WTC11 (cell line): ENCODE data around the gene TNRC6C.

Experiments
- ATF3 ChIP-seq: sonication (generic); formaldehyde crosslinking; conservative IDR thresholded peaks from 2 replicates; pipeline ENCODE4 v1.8.1; 2022; ENCODE audit warnings: mild to moderate bottlenecking, missing genetic modification reagents
- CREM ChIP-seq: sonication (generic); formaldehyde crosslinking; IDR thresholded peaks from 2 replicates; pipeline ENCODE4 v1.8.1; 2022; ENCODE audit warnings: mild to moderate bottlenecking, missing genetic modification reagents, moderate library complexity
- CTCF ChIP-seq: fragments of 200-600 bp; IDR thresholded peaks from 2 replicates; pipeline ENCODE4 v1.8.0; 2022; ENCODE audit warnings: antibody characterized with exemption
- MAX ChIP-seq: sonication (generic); formaldehyde crosslinking; IDR thresholded peaks from 2 replicates; pipeline ENCODE4 v1.8.0; 2022; ENCODE audit warnings: mild to moderate bottlenecking, missing genetic modification reagents
- MLX ChIP-seq: sonication (generic); formaldehyde crosslinking; IDR thresholded peaks from 2 replicates; pipeline ENCODE4 v1.8.1; 2023; ENCODE audit warnings: mild to moderate bottlenecking, missing genetic modification reagents, moderate library complexity
- MYBL2 ChIP-seq: sonication (generic); formaldehyde crosslinking; IDR thresholded peaks from 2 replicates; pipeline ENCODE4 v1.8.1; 2023; ENCODE audit warnings: mild to moderate bottlenecking, moderate library complexity, missing genetic modification reagents
- NFYB ChIP-seq: sonication (generic); formaldehyde crosslinking; conservative IDR thresholded peaks from 2 replicates; pipeline ENCODE4 v1.8.0; 2022; ENCODE audit warnings: low read depth, missing genetic modification reagents
- TEAD4 ChIP-seq: sonication (generic); formaldehyde crosslinking; IDR thresholded peaks from 2 replicates; pipeline ENCODE4 v1.8.0; 2022; ENCODE audit warnings: mild to moderate bottlenecking, missing genetic modification reagents
- ZMAT4 ChIP-seq: fragments of 250-450 bp; sonication (Bioruptor Pico); IDR thresholded peaks from 2 replicates; pipeline ENCODE4 v1.9.0; 2021; ENCODE audit warnings: mild to moderate bottlenecking
- ZNF396 ChIP-seq: fragments of 250-450 bp; sonication (Bioruptor Pico); IDR thresholded peaks from 2 replicates; pipeline ENCODE4 v1.8.0; 2021; ENCODE audit warnings: mild to moderate bottlenecking, moderate library complexity, borderline replicate concordance

- TF ChIP-seq CTCF: no peak
- no peak for TF ChIP-seq TEAD4
- TF ChIP-seq MYBL2 (CRISPR knock-in tag): no peak
- no peak for TF ChIP-seq ZMAT4 (CRISPR knock-in tag)
- no peak for TF ChIP-seq ATF3 (CRISPR knock-in tag)
- no peak for TF ChIP-seq MLX (CRISPR knock-in tag)
- TF ChIP-seq CREM (CRISPR knock-in tag): no peak
- TF ChIP-seq ZNF396: no peak
- no peak for TF ChIP-seq MAX (CRISPR knock-in tag)
- TF ChIP-seq NFYB (CRISPR knock-in tag): no peak
Observed at GRCh38 chr17:77923135-77923534, 35.4 kb upstream of the TNRC6C start.
